NCI-H2227 (cell line): Measurements from ENCODE around the gene THAP4.

Experiments
- DNase-seq: peaks from one replicate; lab custom pipeline; 2025; ENCODE audit not compliant: unreplicated experiment; lab: John Stamatoyannopoulos, UW

The THAP4 gene, protein sequence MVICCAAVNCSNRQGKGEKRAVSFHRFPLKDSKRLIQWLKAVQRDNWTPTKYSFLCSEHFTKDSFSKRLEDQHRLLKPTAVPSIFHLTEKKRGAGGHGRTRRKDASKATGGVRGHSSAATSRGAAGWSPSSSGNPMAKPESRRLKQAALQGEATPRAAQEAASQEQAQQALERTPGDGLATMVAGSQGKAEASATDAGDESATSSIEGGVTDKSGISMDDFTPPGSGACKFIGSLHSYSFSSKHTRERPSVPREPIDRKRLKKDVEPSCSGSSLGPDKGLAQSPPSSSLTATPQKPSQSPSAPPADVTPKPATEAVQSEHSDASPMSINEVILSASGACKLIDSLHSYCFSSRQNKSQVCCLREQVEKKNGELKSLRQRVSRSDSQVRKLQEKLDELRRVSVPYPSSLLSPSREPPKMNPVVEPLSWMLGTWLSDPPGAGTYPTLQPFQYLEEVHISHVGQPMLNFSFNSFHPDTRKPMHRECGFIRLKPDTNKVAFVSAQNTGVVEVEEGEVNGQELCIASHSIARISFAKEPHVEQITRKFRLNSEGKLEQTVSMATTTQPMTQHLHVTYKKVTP

DNA sequence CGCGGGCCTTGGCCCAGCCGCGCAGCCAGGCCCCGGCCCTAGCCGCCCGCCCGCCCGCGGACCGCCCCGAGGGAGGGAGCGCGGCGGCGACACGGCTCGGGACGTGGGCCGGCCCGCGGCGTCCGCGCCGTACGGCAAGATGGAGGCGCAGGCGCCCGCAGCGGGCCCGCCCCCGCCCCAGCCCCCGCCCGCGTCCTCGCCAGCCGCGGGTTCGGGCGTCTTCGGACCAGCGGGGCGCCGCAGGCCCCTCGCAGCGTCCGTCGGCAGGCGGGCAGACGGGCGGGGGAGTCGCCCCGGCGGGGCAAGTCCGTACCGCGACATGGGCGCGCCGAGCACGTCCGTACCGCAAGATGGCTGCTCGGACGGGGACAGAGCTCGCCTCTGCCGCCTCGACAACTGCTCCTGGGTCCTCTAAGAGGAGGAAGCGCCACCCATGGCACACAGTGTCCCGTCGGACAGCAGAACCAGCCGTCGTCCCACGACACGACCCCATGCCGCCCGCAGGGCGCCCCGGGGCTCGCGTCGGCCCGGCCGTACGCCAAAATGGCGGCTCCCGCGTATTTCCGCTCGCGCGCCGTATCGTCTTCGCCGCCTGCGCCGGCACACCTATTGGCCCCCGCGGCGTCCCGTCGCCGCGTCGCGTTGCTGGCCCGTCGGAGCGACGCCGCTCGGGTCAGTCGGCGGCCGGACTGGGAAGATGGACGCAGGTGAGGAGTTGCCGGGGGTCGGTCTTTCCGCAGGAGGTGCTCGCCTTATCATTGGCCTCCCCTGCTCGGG lies at the start of gene THAP4, which contains the start of gene ATG4B:
Gene THAP4 (minus strand): TSS at position 141 of the 777 bp plus-strand sequence. CDS start 141 bp downstream, outside the sequence.
Gene ATG4B (plus strand): TSS at position 676 of the 777 bp plus-strand sequence. CDS start 22 bp downstream, at position 698.
- DNase-seq: peak; percentile 94

DNA sequence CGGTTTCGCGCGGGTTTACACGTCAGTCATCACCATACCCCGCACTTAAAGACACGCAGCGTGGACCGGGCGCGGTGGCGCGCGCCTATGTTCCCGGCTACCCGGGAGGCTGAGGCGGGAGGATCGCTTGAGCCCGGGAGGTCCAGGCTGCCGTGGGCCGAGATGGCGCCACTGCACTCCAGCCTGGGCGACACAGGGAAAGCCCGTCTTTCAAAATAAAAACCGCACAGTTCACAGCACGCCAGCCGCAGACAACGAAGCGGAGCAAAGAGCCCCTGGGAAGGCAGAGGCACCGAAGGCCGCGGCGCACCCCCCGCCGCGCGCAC lies 49.3 kb upstream of the THAP4 start:
- no peak for DNase-seq

DNA sequence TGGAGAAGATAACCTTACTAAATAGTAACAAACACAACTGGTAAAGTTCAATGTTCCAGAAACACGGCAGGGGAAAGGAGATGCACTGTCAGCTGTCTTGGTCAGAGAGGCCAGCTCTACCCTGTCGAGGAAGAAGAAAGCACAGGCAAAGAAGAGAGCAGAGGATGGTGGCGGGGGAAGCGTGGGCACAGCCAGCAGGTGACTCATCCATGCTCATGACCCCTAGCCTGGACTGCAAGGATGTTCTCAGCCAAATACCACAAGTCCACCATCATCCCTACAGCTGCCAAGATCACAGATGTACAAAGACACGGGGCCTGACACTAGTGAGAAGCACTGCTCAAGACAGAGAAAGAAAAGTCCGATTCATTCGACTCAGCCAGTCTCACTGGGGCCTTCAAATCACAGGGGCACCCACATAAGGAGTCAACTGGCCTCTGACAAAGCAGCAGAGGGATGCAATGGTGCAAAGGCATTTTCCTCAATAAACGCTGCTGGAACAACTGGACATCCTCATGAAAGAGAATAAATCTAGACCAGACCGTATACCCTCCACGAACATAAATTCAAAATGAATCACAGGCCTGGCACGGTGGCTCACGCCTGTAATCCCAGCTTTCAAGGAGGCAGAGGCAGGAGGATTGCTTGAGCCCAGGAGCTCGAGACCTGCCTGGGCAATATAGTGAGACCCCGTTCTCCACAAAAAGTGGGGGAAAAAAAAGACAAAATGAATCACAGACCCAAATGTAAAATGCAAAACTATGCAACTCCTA lies 44.1 kb upstream of the THAP4 start:
- no peak for DNase-seq

DNA sequence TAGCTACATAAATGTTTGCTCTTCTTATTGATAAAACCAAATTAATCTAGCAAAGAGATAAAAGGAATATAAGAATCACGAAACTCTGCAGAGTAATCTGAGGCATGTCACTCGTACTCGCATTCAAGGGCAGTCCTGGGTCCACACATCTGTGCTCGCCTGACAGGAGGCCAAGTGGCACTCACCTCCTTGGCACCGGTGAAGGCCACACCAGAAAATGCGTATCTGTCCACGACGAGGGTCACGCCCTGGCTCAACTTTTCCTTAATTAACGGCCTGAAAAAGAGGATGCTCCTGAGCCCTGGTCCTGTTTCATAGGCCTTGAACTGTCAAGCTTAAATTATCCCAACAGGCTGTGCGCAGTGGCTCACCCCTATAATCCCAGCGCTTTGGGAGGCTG lies 43.1 kb upstream of the THAP4 start:
- DNase-seq: no peak

DNA sequence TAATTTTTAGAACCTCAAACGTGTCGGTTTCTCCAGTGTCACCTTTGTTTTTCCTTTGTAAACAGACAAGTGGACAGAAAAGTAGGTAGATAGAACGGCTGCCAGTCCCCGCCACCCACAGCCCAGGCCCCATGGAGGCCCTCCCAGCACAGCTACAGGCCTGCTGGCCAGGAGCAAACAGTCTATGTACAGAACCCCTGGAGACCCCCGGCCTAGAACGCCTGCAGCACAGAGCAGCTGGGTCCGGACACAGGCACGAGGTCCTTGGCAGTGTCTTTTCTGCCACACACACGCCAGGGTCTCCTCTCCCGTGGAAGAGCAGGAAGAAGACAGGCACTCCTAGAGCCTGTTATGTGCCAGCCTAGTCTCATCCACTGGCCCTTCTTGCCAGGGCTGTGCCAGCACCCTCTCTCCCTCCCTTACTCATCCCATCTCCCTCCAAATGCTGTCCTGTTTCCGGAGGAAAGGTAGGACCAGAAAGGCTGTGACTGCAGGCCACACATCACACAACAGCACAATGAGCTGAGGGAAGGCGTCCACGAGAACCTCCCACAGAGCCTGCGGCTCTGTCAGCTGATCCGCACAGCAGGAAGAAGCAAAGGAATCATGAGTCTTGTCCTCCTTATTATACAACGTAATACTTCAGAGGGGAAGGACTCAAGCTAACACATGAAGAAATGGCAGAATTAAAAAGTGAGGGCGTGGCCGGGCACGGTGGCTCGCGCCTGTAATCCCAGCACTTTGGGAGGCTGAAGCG lies 42.0 kb upstream of the THAP4 start:
- DNase-seq: no peak

DNA sequence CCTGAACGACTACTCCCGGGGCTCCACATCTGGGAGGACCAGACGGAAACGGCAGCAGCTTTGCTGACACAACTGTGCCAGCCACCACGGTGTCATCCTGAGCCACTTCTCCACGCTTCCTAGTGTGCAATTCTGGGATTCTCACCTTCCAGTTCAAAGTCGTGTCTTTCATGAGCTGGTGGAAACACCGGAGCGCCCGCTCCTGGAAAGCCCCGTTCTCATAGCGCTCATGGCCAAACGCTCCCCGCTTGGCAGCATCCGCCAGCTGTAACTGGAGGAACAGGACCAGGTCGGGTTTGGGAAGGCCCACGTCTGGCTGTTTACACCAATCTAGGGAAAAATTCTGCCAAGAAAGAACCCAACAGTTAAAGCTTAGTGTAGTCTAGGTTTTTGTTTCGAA lies 41.3 kb upstream of the THAP4 start:
- no peak for DNase-seq

DNA sequence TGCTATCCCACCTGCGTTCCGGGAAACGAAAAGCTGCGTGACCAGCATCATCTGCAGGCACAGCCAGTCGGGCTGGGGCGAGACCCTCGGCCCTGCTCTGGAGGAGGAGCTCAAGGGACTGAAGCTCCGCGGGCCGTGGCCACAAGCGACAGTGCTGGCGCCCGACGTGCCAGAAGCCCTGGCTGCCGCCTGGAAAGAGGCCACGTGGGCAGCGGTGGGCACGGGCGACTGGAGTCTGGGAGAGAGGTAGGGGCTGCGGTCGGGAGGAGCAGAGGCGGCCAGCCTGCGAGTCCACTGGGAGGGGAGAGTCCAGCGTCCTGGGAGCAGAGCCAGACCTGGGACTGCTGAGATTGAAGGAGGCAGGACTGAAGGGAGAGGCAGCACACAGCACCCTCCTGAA lies 40.4 kb upstream of the THAP4 start:
- DNase-seq: no peak

DNA sequence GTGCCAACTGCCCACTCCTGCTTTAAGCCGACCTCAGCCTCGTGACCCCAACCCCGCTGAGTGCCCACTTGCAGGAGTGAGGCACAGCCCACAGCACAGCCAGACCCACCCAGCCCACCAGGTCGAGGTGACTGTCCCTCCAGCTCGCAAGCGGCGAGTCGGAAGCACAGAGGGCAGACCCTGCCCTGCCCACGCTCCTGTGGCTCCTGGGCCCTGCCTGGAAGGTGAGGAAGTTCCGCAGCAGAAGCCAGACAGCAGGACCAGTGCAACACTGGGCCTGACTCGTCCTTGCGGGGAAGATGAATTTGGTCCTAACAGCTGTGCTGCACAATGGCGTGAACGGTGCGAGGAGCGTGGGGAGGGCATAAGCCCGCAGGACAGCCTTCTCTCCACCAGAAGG lies 39.7 kb upstream of the THAP4 start:
- DNase-seq: no peak

DNA sequence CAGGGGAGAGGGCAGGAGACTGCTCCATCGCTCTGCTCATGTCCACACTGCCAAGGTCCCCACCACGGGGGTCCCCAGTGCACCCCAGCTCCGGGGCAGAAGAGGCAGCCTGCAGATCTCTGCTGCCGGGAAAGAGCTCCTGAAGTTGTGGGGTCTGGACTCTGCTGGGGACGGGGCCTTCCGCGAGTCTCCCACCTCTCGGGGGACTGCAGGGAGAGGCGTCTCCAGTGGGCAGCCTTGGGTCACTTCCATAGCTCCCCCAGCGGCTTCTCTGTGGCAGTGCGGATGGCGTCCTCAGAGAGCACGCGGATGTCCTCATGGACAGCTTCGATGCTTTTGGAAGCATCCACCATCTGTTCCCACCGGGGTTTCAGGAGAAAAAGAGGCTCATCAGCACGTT lies 38.9 kb upstream of the THAP4 start:
- no peak for DNase-seq

DNA sequence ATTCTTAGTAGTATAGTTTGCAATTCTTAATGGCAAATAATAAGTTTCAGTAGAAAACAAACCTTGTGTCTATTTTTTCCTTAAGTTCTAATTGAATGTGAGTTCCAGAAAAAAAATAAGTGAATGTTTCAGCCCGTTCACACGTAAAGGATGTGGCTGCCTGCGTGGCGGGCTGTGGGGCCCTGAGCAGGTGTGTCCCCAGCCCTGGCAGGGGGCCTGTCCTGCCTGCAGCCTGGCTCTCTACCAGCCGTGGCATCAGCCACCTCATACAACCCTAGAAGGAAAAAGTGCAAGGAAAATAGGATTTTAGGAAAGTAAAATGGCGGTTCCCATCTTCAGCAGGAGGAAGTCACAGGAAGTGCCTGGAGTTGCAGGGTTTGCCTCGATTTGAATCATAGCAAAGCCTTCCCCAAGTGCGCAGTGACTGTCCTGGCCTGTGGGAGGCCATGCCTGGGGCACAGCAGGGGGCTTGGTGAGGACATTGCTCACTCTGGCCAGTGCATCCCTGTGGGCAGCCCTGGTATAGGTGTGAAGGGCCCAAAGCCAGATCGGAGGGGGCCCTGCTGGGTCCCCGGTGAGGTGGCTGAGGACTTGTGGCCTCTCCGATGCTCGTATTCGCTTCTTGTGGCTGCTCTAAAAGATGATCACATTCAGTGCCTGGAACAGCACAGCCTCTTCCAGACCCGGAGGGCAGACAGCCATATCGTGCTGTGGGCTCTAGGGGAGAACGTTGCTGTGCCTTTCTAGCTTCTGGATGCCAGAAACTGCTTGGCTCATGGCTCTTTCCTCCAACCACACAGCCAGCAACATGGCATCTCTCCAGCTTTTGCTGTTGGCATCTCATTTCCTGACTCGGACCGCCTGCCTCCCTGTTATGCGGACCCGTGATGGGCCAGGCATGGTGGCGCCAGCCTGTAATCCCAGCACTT lies 37.1 kb upstream of the THAP4 start:
- no peak for DNase-seq

DNA sequence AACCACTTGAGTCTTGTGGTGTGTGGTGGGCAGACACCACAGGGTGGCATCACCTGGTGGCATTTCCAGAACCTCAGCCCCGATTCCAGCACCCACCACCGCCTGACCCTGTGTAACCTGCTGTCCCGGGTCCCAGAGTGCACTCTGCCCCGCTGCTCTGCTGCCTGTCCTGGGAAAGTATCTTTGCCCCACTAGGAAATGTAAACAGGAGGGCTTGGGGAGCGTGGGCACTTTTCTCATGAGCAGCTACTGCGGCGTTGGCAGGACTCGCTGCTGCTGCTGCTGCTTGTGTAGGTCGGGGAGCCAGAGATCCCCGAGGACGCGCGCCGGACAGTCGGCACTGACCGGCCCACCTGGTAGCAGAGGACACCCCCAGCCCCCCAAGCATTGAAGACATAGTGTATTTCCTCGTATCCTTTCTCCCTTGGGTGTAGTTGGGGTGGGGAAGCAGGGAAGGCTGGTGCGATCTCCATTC lies 36.3 kb upstream of the THAP4 start:
- DNase-seq: no peak

DNA sequence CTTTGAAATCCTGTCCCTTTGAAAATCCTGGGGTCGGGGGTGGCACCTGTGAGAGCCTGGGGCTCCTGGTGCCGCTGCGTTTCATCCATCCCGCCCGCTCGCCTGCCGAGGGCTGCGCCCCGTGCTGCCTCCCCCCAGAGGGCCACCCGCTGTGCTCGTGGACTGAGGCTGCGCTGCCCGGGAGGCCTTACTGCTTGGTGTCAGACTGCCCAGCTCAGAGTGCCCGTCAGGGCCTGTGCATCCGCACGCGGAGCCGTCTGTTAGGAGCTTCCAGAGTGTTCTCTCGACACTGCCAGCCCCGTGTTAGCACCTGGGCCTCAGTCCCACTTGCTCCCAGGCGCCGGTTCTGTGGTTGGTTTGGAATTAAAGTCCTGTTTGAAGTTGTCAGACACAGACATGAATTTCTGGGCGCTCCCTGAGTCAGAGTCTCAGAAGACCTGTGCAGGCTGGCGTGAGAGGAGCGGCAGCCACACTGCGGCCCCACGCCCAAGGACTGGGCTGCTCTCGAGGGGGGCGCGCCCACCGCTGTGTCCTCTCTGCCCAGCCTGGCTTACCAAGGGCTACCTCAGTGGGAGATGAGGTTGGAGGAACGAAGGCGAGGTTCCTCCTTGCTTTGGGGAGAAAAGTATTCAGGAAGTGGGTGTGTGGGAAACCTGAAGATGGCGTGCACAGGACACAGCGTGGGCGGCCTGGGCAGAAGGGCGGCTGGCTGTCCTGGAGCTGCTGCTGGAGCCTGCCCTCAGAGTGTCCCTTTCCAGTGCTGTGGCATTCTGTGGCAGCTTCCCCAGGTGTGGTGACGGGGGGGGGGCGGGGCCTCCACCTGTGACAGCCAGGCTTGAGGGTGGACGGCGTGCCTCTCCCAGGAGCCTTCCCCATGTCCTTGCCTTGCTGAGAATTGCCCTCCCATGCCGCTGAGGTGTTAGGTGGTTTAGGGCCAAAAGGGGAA lies 35.6 kb upstream of the THAP4 start:
- DNase-seq: no peak

DNA sequence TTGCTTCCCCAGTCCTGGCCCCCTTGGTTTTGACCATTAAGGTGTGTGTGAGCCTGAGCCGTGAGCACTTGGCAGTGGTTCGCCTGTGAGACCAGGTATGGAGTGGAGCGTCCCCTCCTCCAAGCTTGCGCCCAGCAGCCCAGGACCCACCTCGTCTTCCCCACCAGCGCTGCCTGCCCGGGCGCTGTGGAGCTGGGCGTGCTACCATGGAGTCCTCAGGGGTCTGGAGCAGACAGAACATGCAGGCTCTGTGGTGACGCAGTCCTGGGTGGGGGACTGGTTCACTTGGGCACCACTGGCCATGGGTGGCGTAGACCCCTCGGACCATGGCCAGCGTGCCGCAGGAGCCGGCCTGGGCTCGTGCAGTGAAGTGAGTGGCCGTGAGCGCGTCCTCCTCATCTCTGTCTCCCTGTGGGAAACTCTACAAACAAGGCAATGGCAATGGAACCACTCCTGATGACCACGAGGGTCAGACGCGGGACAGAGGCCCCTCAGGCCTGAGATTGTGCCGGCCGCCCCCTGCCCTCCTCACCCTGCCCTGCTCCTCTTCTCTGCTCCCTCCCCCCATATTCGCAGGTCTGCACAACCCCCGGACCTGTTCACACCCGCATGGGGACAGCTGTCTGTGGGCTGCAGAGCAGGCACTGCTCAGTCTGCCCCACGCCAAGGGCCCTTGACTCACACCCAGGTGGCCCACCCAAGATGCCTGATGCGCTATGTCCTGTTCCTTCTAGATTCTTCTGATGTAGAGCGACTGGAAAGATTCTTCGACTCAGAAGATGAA lies 34.7 kb upstream of the THAP4 start:
- no peak for DNase-seq

DNA sequence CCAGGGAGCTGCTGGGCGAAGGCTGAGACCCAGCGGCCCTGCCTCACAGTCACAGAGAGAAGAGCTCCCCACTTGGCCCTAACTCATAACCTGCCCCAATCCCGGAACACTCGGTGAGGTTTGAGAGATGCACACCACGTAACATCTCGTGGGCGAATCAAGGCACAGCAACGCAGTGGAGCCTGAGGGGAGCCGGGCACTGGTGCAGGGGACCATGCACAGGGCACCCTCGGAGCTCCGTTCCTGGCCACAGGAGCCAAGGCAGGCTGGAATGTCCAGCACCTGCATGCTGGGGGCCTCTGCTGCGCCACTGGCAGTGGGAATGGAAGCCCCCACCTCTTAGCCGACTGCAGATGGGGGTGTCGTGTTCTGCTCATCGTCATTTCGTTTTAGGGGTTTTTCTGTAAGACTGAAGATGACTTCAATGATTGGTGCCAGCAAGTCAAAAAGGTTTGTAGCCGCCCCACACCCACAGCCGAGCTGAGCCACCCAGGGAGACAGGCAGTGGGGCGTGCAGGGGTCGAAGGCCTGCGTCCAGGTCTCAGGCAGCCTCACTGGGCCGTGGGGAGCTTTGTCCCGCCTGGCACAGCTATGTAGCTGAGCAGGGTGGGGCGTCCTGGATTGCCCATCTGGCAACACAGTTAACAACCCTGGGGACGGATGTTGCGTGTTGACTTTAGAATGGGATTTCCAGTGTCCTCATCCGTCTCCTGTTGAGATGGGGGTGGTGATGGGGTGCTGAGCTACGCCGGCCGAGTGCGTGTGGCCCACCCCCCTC lies 33.6 kb upstream of the THAP4 start:
- no peak for DNase-seq

DNA sequence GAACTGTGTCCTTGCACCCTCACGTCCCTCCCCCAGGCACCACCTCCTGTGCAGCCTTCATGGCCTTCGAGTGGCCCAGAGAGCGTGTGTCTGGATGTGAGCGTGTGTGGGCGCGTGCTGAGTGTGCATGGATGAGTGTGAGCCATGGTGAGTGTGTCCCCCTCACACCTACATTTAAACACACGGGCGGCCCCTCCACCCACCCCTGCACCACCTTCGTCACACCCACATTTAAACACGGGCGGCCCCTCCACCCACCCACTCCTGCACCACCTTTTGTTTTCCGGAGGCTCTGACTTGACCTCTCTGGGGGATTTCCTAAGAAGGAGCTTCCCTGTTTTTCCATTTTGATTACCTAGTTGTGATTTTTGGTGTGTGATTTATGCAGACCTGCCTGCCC lies 31.9 kb upstream of the THAP4 start:
- DNase-seq: no peak

DNA sequence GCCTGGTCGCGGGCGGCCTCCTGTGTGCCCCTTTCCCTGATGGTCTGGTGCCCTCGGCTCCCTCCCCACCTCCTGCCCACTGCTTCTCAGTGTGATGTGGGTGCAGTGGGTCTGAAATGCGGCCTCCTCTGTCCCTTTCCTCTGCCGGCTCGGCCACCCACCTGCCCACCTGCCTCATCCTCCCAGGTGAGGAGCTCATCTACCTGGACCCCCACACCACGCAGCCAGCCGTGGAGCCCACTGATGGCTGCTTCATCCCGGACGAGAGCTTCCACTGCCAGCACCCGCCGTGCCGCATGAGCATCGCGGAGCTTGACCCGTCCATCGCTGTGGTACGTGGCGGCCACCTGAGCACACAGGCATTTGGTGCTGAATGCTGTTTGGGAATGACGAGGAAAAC lies 31.4 kb upstream of the THAP4 start:
- DNase-seq: no peak
